Peyer's patch (tissue), 4 donors: Measurements from ENCODE around the gene CAMK2B.

Experiments
- POLR2A ChIP-seq, 2 donors: fragments of 450-650 bp; IDR thresholded peaks; one replicate each; pipeline ENCODE4 v1.5.1; 2017; ENCODE audit warnings: antibody characterized with exemption in 2 of 2, mild to moderate bottlenecking in 2 of 2, moderate library complexity in 2 of 2
- TF ChIP-seq, protein P1 (sequence below), 6 experiments: fragments of 450-650 bp in 4 of 6; fragments of 200-600 bp in 2 of 6; sonication (generic) in 1 of 6; IDR thresholded peaks; one replicate each; pipeline ENCODE4 v1.5.1; 2017 to 2019; ENCODE audit warnings: antibody characterized with exemption in 6 of 6, mild to moderate bottlenecking in 3 of 6, moderate library complexity in 1 of 6

DNA sequence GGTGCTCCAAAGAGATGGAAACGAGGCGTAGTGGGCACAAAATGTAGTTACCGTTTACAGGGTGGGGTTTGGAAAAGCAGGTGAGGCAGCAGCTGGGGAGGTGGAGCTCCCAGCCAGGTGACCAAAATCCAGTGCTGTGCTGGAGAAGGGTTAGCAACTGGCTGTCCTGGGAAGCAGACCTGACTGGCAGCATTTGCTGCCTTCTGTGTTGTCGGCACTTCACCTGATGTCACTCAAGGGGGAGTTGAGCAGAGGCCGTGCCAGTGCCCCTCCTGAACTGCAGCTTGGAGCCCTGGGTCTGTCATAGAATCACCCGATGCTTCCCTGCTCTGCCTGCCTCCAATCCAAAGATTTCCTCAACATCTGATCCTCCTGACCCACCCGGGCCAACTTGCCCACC, 148.9 kb downstream of the CAMK2B start:
- TF ChIP-seq, protein P1, sequence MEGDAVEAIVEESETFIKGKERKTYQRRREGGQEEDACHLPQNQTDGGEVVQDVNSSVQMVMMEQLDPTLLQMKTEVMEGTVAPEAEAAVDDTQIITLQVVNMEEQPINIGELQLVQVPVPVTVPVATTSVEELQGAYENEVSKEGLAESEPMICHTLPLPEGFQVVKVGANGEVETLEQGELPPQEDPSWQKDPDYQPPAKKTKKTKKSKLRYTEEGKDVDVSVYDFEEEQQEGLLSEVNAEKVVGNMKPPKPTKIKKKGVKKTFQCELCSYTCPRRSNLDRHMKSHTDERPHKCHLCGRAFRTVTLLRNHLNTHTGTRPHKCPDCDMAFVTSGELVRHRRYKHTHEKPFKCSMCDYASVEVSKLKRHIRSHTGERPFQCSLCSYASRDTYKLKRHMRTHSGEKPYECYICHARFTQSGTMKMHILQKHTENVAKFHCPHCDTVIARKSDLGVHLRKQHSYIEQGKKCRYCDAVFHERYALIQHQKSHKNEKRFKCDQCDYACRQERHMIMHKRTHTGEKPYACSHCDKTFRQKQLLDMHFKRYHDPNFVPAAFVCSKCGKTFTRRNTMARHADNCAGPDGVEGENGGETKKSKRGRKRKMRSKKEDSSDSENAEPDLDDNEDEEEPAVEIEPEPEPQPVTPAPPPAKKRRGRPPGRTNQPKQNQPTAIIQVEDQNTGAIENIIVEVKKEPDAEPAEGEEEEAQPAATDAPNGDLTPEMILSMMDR (IDR thresholded peaks at IDR 0.05): no peak
- TF ChIP-seq POLR2A (IDR thresholded peaks at IDR 0.05): no peak
